HG02610 (cell line): Measurements from ENCODE around the gene GPRC5C.

Experiments used
- ATAC-seq: cut with Tn5 transposase; IDR thresholded peaks from one replicate; pipeline ENCODE4 v1.9.1; 2021; ENCODE audit warnings: mild to moderate bottlenecking, moderate library complexity; ENCODE audit not compliant: unreplicated experiment

Gene GPRC5C

DNA sequence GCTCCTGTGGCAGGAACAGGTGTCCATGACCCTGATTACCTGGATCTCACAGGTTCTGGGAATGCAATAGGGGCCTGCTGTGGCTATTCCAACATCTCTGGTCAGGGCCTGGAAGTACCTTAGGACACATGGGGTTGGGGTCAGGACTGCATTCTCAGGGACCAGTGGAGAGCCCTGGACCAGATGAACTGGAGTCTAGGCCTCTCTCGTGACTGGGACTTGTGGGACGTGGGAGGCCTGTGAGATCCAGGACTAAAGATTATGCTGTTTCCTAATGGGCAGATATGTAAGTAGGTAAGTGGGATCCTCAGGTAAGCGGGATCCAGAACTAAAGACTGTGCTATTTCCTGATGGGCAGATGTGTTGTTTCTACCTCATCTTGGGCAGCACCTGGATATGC lies 18.3 kb downstream of the GPRC5C start:
- ATAC-seq = no peak

DNA sequence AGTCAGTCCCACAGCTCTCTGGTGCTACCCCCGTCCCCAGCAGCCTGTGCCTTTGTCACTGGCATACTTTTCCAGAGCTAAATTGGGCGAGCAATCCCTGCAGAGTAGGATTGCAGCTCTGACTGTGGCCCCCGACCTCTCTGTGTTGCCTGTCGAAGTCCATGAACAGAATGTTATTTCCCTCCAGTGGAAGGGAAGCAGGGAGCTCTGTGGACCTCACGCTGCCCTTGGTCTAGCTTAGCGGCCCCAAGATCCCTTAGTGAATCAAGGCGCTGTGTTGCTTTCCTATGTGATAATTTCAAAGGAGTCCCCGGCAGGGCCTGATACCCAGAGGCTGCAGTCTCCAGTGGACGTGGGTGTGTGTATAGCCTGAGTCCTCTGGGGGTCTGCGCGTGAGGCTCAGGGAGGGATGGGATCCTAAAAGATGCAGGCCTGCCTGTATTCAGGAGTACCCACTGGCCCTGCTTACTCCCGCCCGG lies 19.1 kb downstream of the GPRC5C start:
- ATAC-seq = no peak

DNA sequence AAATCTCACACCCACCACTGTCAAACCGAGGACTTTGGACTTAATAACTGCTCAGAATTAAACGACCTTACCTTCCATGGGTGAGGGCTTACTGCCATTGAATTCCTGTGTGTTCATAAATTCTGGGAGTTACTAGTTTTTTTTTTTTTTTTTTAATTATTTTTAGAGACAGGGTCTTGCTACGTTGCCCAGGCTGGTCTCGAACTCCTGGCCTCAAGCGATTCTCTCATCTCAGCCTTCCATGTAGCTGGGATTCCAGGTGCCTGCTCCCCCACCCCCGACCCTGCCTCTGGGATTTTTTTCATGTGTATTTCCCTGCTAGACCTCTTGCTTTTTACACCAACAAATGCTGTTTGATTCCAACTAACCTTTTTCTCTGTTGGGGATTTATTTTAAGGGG lies 19.7 kb downstream of the GPRC5C start:
- ATAC-seq = no peak

DNA sequence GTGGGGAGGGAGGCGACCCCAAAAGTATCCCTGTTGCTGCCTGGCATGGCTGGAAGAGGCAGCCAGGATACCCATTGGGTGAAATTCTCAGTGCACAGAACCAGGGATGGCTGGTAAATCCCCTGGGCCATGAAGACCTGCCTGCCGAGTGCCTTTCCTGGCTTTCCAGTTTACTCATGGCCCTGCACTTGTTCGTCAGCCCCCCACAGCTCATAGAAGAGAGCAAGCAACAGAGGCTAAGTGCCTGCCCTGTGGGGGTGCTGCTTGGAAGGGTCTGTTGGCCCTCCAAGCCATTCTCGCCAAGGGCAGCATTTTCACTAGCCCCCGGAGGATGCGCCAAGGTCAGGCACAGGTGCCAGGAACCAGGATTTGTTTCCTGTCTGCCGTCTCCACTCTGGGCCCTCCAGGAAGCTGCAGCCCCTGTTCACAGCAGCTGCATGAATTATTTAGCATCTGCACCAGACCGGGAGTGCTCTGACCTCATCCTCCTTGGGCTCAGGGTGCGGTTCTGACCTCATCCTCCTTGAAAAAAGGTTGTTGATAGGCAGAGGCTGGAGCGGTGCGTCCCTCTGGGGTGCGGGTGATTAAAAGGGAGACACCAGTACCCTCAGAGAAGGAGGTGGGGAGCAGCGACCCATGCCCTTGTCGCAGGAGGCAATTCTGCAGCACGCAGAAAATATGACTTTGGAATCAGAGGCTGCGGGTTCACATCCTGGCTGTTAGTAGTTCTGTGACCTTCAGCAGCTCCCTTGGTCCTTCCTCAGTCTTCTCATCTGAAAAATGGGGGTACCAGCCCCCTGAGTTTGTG lies 20.3 kb downstream of the GPRC5C start:
- ATAC-seq = no peak

- ATAC-seq = no peak
Observed at GRCh38 chr17:74452841-74453661, 21.2 kb downstream of the GPRC5C start.

GRCh38 chr17:74453665-74454196 lies 21.8 kb downstream of the GPRC5C start:
- no peak for ATAC-seq

DNA sequence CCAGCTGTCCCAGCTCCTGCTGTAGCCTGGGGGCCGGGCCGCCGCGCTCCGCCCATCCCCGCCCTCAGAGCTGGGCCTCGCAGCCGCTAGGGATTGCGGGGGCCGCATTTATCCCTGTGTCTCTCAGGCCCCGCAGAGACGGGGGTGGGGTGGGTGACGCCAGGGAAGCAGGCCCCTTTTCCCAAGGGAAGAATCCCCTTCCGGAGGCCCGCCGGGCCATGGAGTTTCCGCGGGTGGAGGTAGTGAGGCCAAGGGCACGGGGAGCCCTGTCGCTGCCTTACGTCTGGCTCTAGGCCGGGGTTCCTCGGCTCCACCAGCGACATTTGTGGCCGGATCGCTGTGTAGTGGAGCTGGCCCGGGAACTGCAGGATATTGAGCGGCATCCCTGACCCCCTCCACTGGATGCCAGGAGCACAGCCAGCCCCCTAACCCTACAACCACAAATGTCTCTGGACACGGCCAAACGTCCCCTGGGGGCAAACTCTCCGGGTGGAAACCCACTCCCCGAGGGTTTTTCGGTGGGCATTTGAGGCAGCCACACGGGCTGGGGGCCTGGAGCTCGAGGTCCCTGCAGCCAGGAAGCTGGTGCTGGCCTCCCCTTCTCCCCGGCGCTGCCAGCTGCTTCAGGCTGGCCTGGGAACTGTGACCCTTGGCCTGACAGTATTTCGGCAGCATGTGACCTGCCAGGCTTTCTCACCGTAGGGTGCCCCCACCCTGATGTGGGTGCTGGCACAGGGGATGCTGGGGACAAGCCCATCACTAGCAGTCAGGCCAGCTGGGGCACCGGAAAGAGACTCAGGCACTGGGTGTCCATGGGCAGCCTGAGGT lies 22.5 kb downstream of the GPRC5C start:
- peak; percentile 84 for ATAC-seq

DNA sequence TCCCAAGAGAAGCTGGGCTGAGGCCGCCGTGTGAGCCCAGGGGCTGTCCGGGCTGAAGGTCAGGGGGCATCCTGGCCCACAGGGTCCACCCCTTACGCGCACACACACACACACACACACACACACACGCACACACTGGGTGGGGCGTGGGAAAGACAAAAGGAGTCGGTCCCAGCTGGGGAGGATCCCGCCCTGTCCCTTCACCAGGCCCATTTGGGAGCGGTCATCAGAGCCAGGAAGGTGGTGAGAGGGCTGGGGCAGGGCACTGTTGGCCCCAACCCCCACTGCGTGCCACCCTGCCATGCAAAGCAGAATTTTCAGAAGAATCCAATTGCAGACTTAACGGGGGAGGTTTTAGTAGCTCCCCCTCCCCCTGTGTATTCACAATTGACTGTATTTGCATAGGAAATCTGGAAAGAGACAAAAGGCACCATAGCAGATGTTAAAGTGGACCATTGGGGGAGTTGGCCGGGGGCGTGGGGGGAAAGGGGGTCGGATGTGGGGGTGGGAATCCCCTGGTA lies 23.2 kb downstream of the GPRC5C start:
- no peak for ATAC-seq

GRCh38 chr17:74455821-74456220 lies 23.9 kb downstream of the GPRC5C start:
- ATAC-seq = no peak

GRCh38 chr17:74457146-74457819 lies 25.4 kb downstream of the GPRC5C start:
- ATAC-seq = no peak

DNA sequence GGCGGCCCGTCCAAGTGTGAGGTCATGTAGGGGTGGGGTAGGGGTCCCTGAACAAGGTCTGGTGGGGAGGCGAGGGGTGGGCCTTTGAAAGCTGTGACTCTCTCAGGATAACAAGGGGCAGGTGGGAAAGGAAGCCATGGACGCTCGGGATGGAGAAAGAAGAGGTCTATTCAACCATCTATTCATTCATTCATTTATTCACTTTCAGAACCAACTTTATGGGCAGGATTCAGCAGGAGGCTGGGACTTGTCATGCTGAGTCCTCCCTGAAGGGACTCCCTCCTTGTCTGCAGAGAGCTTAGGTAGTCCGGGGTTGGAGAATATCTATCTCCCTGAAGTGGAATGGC lies 25.9 kb downstream of the GPRC5C start:
- ATAC-seq = no peak

GRCh38 chr17:74458835-74459234 lies 26.9 kb downstream of the GPRC5C start:
- ATAC-seq = no peak

DNA sequence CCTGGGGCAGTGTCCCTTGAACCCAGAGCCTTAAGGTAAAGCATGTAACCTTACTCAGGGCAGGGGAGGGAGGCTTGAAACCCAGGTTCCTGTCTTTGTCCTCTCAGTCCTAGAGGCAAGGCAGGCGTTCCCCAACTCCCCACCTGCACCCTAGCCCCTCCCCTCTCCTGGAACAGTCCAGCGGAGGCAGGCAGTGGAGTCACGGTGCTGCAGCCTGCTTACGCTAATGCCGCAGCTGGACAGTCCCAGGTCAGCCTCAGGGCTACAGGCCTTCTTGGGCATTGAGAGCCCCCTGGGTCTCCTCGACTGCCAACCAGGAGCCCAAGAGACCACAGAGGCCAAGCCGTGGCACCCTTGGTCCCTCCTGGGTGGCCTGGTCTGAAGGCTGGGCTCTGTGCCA lies 27.7 kb downstream of the GPRC5C start:
- no peak for ATAC-seq

DNA sequence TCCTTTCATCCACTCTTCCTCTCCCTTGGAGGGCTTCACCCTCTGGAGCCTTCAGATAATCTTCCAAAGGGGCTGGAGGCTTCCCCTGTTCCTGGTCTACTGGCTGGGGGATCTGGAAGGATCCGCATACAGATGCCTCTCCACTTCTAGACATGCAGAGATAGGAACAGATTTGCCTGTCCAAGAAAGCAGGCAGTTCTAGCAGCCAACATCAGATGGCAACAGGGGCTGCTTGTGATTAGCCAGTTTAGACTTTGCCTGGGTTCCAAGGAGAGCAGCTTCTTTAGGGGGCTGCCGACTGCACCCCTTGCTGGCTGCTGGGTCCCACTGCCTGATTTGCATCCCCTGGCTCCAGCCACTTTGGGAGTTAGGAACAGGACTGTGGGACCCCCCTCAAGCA lies 28.4 kb downstream of the GPRC5C start:
- ATAC-seq = no peak

- no peak for ATAC-seq
Observed at GRCh38 chr17:74460996-74461395, 29.1 kb downstream of the GPRC5C start.

GRCh38 chr17:74461611-74462010 lies 29.7 kb downstream of the GPRC5C start:
- no peak for ATAC-seq

DNA sequence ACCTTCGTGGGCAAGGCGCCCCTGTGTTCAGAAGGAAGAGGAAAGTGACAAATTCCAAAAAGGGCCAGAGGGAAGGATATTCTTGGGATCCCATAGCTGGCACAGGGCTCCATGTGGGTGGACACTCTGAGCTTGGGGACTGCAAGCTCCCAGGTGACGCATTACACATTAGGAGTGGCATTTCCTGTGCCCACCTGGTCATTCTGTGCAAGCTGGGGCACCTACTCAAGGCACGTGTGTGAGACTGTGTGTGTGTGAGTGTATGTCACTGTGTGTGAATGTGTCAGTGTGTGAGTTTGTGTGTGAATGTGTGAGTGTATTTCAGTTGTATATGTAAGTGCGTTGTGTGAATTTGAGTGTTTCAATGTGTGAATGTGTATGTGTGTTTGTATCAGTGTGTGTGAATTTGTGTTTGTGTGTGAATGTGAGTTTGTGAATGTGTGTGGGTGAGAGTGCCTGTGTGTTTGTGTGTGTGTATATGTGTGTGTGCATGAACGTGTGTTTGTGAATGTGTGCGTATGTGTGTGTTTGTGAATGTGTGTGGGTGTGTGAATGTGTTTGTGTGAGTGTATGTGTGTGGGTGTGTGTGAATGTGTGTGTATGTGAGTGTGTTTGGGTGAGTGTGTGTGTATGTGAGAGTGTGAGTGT lies 33.0 kb downstream of the GPRC5C start:
- ATAC-seq = no peak

DNA sequence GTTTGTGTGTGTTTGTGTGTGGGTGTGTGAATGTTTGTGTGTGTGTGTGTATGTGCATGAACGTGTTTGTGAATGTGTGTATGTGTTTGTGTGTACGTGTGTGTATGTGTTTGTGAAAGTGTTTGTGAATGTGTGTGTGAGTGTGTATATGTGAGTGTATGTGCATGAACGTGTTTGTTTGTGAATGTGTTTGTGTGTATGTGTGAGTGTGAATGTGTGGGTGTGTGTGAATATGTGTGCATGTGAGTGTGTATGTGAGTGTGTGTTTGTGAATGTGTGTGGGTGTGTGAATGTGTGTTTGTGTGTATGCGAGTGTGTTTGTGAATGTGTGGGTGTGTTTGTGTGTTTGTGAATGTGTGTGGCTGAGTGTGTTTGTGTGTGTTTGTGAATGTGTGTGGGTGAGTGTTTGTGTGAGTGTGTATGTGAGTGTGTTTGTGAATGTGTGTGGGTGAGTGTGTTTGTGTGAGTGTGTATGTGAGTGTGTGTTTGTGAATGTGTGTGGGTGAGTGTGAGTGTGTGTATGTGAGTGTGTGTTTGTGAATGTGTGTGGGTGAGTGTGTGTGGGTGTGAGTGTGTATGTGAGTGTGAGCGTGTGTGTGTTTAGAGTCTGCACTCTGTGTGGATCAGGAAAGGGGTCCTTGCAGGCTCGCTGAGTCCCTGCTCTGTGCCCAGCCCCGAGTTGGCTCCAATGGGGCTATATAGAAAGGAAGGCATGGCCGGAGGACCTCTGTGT lies 33.7 kb downstream of the GPRC5C start:
- no peak for ATAC-seq
